Measurements from ENCODE around the gene CCDC201.
"Not testable (repeated sequence)": the region's sequence is repeated elsewhere in the genome, so short reads cannot be mapped to it uniquely, and the experiment has no call there.

Gene CCDC201

DNA sequence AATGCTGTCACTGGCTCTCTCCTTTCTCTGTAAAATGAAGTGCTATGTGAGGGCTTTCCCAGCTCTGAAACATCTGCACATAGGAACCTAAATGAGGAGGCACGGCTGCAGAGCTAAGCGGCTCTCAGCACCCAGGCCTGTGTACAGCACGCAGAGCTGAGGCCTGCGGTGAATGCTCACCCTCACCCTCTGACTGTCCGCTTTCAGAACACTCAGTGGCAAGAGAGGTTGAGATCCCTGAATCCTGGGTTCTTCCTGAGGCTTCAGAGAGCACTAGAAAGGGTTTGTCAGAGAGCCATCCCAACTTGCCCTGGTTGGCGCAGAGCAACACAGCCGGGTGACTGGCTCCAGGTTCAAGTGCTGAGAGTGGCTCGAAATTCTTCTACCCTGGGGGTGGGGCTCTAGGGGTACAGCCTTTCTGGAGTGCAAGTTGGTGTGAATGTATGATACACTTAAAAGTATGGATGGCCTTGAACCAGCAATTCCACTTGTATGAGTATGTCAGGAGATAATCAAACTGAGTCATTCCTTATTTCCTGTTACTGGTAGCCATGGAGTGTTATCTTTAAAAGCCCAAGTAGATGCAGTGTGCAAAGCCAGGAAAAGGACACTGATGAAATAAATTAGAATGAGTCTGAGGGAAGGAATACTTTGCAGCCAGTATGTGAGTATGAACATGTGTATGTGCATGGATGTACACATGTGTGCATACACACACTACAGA is 1.7 kb upstream of the CCDC201 start:
- no peak for DNase-seq (ENCODE audit: low read depth, low spot score)

DNA sequence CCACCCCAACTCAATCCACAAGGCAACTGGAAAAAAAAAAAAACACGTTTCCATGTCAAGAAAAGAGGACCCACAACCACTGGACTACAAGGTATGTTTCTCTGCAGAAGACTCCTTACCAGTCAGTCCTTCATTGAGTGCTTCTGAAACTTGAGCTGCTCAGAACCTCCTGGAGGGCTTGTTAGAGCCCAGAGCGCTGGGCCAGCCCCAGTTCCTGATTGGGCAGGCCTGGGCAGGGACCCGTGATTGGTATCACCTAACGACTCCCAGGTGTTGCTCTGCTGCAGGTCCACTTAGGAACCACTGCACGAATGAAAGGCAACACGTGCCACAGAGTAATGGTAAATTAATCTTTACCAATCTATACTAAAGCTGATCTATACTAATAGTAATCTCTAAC is 473 bp upstream of the CCDC201 start:
- no peak for DNase-seq (ENCODE audit: low read depth, low spot score)

DNA sequence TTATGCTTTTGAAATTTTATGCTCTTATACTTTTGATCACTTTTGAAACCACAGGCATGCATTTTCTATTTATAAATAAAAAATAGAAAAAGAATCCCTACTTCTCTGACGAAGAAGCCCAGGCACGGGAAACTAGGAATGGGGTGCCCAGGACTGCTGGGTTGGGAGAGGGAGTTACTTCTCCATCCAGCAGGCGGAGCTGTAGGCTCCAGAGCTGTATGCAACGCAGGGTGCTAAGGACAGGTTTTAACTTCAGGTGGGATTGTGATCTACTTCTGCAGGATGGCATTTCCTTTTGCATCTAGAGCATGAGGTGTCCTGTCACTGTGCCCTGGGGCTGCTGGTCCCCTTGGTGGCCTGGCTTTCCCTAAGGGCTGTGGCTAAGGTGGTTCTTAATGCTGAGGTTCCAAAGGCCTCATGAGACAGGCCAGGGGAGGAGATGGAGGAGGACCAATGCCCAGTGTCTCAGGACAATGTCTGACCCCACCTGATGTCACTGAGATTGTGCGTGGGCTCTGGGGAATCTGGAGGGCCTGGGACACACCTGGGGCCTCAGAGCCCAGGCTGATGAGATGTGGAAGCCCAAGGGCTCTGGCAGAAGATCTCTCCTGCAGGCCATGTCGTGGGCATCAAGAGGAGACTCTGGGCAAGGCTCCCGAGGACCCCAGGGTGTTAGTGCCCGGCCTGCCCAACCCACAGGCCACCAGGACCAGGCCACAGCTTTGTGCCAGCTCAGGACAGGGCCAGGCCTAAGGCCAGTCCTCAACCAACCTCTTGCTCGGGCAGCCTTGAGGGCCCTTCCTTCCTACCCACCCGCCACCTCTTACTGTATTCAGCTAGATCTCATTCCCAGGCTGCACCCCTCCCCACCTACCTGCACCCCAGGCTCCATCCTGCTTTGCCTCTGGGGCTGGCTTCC is 507 bp downstream of the CCDC201 start:
- DNase-seq (ENCODE audit: low read depth, low spot score): no peak

DNA sequence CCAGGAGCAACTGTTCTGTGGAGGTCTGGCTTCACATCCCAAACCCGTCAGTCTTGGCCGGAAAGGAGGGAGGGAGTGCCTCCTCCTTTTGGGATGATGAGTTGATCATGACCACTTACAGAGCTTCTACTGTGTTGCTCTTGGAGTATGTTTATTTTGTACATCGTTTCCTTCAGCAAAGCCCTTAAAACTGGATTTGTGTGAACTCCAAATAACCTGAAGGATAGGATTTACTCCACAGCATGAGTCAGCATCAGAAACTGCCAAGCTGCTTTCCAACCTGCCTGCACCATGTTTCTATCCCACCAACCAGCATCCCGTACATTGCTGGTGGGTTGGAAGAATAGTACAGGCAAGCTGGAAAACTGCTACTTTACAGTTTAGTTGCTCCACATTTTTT is 3.5 kb downstream of the CCDC201 start:
- DNase-seq (ENCODE audit: low read depth, low spot score): no peak

DNA sequence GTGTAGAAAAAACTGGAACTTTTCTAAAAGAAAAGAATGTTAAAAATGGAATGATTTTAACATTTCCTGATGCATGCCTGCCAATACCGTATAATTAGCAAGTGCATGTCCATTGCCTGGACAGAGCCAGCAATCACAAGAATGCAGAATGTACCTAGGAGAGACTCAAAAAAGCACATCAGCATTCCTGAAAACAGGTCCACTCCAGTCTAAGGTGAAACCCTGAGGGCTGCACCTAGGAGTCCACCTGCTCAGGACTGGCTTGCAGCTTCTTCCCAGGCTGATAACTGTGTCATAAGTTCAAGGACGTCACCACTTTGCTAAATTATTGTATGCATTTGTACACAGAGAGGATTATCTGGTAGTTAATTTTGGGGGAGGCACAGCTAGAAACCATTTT is 5.4 kb downstream of the CCDC201 start:
- DNase-seq (ENCODE audit: low read depth, low spot score): no peak

DNA sequence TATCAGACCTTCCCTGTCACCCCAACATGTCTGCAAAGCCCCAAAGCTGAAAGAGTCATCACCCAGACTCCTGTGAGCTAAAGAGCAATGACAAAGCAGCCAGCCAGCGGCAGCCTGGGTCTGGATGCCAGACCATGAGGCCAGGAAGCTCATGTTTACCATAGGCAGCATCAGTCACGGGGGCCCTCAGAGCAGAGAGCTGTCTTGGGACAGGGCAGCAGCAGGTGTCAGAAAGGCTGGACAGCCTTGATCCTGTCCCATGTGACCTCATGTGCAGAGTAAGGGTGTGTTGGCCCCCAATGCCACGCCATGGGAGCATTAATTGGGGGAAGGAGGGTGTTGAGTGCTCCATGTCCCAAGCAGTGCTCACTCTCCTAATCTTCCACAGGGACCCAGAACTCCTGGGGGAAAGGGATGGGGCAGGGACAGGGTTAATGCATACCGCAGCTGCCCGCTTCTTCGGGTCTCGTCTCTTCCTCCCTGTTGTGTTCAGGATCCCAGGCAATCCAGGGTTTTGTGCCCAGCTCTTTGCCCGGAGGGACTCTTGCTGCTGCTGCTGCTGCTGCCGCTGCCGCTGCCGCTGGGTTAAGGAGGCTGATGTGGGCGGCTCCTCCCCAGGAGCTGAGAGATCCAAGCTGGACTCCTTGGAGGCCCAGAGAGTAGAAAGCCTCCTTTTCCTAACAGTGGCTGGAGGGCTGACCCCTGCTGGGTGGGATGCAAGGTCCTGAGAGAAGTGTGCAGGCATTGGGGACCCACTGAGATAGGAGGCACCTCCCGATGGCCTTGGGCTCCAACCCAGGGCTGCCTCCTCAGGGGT is 7.1 kb downstream of the CCDC201 start:
- DNase-seq (ENCODE audit: low read depth, low spot score): no peak

DNA sequence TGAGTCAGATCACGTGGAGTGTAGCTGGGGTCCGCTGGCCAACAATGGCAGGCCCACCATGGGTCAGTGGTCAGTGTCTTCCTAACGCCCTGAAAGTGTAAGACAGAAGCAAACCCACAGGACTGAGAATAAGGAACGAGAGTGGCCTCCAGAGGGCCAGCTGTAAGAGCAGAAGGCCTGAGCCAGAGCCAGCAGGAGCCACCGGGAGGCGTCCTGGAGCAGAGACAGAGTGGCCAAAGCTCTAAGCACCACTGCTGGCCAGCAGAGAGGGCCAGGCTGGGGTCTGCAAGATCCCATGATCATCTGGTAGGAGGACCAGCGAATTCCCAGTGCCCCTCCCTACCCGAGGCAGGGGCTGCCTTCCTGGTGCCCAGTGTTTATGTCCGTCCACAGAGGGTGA is 9.2 kb downstream of the CCDC201 start:
- no peak for DNase-seq (ENCODE audit: low read depth, low spot score)

DNA sequence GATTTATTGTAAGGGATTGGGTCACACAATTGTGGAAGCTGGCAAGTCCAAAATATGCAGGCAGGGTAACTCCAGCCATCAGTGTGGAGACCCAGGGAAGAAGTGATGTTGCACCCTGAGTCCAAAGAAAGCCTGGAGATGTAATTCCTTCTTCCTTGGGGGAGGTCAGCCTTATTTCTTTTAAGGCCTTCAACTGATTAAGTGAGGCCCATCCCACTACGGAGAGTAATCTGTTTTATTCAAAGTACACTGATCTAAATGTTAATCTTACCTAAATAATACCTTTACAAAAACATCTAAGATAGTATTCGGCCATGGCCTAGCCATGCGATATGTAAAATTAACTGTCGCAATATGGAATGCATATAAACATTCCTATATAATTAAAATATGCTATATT is 16.0 kb downstream of the CCDC201 start:
- not testable (repeated sequence) for DNase-seq (ENCODE audit: low read depth, low spot score)

DNA sequence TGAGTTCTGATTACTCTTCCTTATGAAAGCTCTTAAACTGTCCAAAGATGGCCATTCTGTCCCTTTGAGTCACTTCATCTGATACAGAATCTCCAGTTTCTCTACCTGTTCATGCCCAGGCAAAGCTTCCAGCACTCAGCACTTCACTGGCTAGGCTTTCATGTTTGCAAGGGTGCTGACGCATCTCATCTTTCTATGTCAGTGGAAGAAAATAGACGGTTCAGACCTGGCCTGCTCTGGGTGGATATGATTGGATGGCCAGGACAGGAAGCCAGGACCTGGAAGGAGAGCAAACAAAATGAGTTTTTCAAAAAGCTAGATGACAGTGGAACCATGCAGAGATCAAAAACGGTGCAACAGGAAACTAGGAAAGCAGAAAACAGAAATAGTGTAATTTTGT is 17.2 kb downstream of the CCDC201 start:
- DNase-seq (ENCODE audit: low read depth, low spot score): not testable (repeated sequence)

DNA sequence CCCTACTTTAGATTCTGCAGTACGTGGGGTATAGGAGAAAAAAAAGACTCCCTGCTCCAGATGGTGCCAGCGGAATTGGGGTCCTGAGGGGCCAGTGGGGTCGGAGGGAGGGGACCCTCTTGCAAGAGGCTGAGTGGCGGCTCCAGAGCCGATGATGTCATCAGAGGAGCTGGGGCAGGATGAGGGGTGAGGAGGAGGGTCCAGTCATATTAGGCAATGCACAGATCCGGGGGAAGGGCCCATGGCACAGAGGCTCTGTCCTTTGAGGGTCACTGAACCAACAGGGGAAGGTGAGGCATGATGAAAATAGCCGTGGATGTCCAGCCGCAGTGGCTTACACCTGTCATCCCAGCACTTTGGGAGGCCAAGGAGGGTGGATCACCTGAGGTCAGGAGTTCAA is 19.4 kb downstream of the CCDC201 start:
- not testable (repeated sequence) for DNase-seq (ENCODE audit: low read depth, low spot score)

DNA sequence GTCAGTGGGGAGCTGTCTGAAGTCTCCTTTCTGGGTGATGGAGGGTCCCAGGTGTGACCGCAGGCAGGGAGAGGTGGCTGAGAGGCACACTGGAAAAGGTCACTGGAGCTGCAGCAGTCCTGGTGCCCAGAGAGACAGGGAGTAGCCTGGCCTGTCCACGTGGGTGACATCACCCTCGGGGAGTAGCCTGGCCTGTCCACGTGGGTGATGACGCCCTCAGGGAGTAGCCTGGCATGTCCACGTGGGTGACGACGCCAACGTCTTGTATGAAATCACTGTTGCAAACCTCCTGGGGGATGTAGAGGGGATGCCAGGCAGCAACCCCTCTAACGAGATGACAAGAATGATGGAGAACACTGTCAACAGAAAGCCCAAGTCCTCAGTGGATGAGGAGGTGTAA is 19.9 kb downstream of the CCDC201 start:
- DNase-seq (ENCODE audit: low read depth, low spot score): not testable (repeated sequence)

DNA sequence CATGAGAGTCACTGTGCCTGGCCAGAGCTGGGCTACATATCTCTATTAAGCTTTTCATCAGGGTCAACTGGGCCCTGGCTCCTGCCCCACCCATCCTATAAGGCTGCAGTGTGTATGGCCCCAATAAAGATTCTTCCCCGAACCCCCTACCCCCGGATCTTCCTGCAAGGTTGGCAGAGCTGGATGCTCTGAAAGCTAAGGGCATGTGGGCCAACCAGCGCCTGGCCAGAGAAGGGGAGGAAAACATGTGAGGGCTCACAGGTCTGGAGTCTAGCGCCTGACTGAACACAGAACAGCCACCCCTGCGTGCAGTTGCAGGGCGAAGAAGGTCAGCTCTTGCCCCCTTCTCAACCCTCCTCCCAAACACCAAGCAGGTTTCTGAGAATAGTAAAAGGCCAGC is 24.1 kb downstream of the CCDC201 start:
- DNase-seq (ENCODE audit: low read depth, low spot score): not testable (repeated sequence)

DNA sequence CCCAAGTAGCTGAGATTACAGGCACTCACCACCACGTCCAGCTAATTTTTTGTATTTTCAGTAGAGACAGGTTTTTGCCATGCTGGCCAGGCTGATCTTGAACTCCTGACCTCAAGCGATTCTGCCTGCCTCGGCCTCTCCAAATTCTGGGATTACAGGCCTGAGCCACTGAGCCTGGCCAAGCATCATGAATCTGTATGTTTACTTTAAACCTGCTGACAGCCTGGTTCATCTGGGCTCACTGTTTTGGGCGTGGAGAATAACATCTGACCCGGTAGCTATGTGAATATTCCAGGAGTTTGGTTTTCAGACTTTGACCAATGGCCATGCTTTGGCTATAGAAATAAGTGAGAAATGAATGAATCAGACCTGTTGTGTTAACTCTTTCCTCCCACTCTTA is 26.3 kb downstream of the CCDC201 start:
- DNase-seq (ENCODE audit: low read depth, low spot score): not testable (repeated sequence)

DNA sequence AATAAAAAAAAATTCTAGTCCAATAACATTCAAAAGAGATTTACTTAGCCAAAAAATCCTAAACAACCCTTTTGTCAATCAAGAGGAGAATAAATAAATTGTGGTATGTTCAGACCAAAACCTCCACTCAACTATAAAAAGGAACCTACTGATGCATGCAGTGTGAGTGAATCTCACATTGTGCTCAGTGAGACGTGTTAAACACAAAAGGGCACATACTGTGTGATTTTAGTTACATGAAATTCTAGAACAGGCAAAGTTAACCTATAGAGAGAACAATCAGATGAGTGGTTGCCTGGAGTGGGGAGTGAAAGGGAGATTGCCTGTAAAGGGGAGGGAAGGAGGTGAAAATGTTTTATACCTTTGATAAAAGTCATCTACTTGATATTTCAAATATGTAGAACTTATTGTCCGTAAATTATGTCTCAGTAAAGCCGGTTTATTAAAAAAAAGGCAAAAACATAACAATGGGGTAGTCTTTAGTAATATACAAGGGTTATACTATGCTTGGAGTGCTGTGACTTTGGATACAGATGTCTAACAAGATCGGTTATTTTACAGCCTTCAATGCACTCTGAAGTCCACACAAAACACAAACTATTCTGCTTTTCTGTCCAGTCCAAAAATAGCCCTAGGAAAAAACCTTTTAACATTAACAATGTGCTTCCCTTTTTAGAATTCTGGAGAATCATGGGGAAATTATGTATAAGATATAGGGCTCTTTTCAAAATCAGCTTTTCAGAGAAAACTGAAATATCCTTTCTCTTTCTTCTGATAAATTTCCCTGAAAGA is 30.8 kb downstream of the CCDC201 start:
- DNase-seq (ENCODE audit: low read depth, low spot score): not testable (repeated sequence)

DNA sequence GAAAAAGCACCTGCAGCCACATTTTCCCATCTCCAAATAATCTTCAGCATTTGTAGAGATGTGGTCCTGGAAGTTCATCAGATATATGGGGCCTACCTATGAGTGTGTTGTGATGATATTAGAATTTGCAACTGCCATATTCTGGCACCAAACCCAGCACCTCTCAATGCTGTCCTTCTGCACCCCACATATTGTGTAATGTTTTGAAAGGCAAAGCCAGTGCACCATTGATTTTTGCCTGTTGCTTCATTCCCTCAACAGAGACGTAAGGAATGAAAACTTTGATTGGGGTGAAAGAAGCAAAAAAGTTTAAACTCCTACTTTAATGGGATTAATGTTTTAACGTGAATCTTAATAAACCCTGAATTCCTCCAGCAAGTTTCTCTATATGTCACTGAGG is 34.0 kb downstream of the CCDC201 start:
- not testable (repeated sequence) for DNase-seq (ENCODE audit: low read depth, low spot score)

DNA sequence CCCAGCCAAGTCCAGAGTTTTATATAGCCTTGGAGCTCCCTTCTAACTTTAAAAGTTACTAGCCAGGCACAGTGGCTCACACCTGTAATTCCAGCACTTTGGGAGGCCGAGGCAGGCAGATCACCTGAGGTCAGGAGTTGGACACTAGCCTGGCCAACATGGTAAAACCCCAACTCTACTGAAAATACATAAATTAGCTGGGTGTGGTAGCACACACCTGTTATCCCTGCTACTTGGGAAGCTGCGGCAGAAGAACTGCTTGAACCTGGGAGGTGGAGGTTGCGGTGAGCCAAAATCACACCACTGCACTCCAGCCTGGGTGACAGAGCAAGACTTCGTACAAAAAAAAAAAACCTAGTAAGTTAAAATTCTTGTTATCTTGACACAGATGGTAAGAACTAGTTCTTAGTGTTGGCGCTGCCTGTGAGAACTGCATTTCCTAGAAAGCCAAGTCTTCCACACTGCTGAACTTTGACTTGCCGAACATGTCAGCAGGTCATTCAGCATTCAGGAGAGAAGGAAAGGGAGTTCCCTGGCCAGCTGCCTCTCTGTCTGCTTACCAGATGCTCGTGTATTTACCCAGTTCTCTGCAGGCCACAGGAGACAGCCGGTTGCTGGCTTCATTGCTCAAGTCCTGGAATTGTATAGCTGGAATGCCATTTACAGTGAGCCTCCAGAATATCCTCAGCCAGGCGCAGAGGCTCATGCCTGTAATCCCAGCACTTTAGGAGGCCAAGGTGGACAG is 40.3 kb downstream of the CCDC201 start:
- not testable (repeated sequence) for DNase-seq (ENCODE audit: low read depth, low spot score)

DNA sequence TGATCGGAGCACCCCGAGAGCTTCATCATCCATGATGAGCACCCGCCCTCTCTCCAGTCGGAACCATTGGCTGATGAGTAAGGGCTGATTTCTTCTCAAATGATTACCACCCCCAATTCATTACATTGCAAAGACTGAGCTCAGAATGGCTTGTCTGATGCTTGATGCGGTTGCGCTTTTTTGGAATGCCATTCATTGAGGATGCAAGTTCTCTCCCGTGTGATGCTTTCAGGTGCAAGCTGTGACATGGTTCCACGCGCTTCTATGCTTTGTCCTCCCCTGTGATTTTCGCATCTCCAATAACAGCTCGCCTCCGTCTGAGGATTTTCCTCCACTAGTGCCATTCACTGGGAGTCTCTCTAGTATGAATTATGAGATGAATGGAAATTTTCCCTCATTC is 43.0 kb downstream of the CCDC201 start:
- DNase-seq (ENCODE audit: low read depth, low spot score): not testable (repeated sequence)

DNA sequence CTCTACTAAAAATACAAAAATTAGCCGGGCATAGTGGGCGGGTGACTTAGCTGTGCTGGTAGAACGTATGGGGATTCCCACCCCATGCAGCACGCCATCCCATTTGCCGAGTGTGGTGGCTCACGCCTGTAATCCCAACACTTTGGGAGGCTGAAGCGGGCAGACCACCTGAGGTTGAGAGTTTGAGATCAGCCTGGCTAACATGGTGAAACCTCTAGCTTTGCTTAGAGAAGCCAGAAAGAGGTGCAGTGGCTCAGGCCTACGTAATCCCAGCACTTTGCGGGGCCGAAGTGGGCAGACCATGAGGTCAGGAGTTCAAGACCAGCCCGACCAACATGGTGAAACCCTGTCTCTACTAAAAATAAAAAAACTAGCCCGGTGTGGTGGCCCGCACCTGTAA is 45.2 kb downstream of the CCDC201 start:
- not testable (repeated sequence) for DNase-seq (ENCODE audit: low read depth, low spot score)

DNA sequence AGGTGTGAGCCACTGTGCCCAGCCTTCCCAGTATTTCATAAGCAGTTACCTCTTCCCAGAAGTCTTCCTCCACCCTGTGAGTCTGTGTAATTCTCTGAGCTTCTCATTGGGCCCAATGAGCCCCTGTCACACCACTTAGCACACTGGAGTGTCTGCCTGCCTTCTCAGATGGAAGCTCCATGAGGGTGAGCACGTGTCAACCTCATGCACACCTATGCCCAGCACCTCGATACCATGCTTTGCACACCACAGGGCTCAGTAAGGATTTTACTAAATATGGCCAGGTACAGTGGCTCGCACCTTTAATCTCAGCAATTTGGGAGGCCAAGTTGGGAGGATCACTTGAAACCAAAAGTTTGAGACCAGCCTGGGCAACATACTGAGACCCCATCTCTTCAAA is 46.3 kb downstream of the CCDC201 start:
- DNase-seq (ENCODE audit: low read depth, low spot score): not testable (repeated sequence)

DNA sequence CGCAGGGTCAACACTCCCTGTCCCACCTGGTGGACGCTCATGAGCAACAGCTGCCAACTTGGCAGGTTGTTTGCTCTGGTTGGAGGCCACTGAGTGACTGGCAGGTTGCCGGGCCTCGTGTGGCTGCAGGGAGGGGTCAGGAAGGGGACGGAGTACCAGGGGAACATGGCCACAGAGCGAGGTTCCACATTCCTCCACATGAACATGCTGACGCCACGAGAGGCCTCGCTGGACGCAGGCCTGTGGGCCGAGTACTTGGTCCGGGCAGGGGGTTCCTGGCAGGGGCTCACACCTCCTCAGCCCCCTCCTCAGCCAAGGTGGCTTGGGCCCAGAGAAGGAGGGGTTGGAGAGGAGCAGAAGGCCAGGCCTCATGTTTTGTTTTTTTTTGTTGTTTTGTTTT is 54.1 kb downstream of the CCDC201 start:
- DNase-seq (ENCODE audit: low read depth, low spot score): not testable (repeated sequence)

All from iPS DF 19.7 (cell line).